Measurements from ENCODE around the gene TADA2A. TPM values are rescaled to one million over a fixed set of nuclear protein-coding genes. Genes with fewer than 3 reads are reported as not detected.
A peak's percentile ranks its signal among the peaks of the same experiment; 100 is the strongest.

TADA2A gene
- total and polyA plus RNA-seq, 2 experiments from 2014 or later = 16.1 to 20.6 TPM

GRCh38 chr17:37481001-37481665 lies 74.4 kb downstream of the TADA2A start:
- TF ChIP-seq CTCF (IDR thresholded peaks at IDR 0.05; ENCODE audit: low read depth, low read length) = no peak
- no peak overlapping the region for H3K4me3 ChIP-seq

GRCh38 chr17:37483311-37484039 lies 76.8 kb downstream of the TADA2A start:
- Histone ChIP-seq H3K27ac (peak overlapping the region; percentile 17), H3K4me1 (ENCODE audit: low read depth) (peaks cover 14% of the 10 kb centered on the region), H3K9me3 (ENCODE audit: low read depth) (no peaks in the 10 kb centered on the region), H3K36me3 (peaks cover 3% of the 10 kb centered on the region), H3K4me3 (no peak overlapping the region), H3K27me3 (peaks cover 3% of the 10 kb centered on the region)
- no peak for TF ChIP-seq CTCF (IDR thresholded peaks at IDR 0.05; ENCODE audit: low read depth, low read length)
- DNase-seq (ENCODE audit: low read depth in 1 of 2, low spot score in 1 of 2) = peak in 1 of 2 donors; percentile 86

More at GRCh38 chr17:37481001-37481665, 74.4 kb downstream of the TADA2A start:
- Histone ChIP-seq H3K36me3 (peaks cover 11% of the 10 kb centered on the region), H3K27me3 (no peaks in the 10 kb centered on the region), H3K4me1 (ENCODE audit: low read depth) (peaks cover 12% of the 10 kb centered on the region), H3K9me3 (ENCODE audit: low read depth) (no peaks in the 10 kb centered on the region), H3K27ac (peak overlapping the region; percentile 52)
- DNase-seq (ENCODE audit: low read depth in 1 of 2, low spot score in 1 of 2) = no peak

- Histone ChIP-seq H3K27ac (no peak overlapping the region), H3K4me3 (no peak overlapping the region), H3K36me3 (no peaks in the 10 kb centered on the region), H3K4me1 (ENCODE audit: low read depth) (peaks cover 18% of the 10 kb centered on the region), H3K9me3 (ENCODE audit: low read depth) (no peaks in the 10 kb centered on the region), H3K27me3 (peaks cover 3% of the 10 kb centered on the region)
- TF ChIP-seq CTCF (IDR thresholded peaks at IDR 0.05; ENCODE audit: low read depth, low read length) = no peak
- no peak for DNase-seq (ENCODE audit: low read depth in 1 of 2, low spot score in 1 of 2)
Observed at GRCh38 chr17:37485938-37486570, 79.4 kb downstream of the TADA2A start.

GRCh38 chr17:37488009-37488604 lies 81.4 kb downstream of the TADA2A start:
- Histone ChIP-seq H3K4me3 (peak overlapping the region; percentile 66), H3K4me1 (ENCODE audit: low read depth) (peaks cover 30% of the 10 kb centered on the region), H3K27me3 (peaks cover 3% of the 10 kb centered on the region), H3K27ac (no peak overlapping the region), H3K9me3 (ENCODE audit: low read depth) (no peaks in the 10 kb centered on the region), H3K36me3 (no peaks in the 10 kb centered on the region)
- TF ChIP-seq CTCF (IDR thresholded peaks at IDR 0.05; ENCODE audit: low read depth, low read length) = no peak
- DNase-seq (ENCODE audit: low read depth in 1 of 2, low spot score in 1 of 2) = peak; percentile 59 to 94

GRCh38 chr17:37488607-37489196 lies 82.0 kb downstream of the TADA2A start:
- Histone ChIP-seq H3K9me3 (ENCODE audit: low read depth) (no peaks in the 10 kb centered on the region), H3K4me1 (ENCODE audit: low read depth) (peaks cover 24% of the 10 kb centered on the region), H3K27ac (no peak overlapping the region), H3K4me3 (peak overlapping the region; percentile 66), H3K36me3 (no peaks in the 10 kb centered on the region), H3K27me3 (peaks cover 3% of the 10 kb centered on the region)
- TF ChIP-seq CTCF (IDR thresholded peaks at IDR 0.05; ENCODE audit: low read depth, low read length) = no peak
- peak; percentile 44 to 89 for DNase-seq (ENCODE audit: low read depth in 1 of 2, low spot score in 1 of 2)
